Measurements from ENCODE around the gene TMEM126B.
"Not testable (repeated sequence)": the region's sequence is repeated elsewhere in the genome, so short reads cannot be mapped to it uniquely, and the experiment has no call there.

The TMEM126B gene

DNA sequence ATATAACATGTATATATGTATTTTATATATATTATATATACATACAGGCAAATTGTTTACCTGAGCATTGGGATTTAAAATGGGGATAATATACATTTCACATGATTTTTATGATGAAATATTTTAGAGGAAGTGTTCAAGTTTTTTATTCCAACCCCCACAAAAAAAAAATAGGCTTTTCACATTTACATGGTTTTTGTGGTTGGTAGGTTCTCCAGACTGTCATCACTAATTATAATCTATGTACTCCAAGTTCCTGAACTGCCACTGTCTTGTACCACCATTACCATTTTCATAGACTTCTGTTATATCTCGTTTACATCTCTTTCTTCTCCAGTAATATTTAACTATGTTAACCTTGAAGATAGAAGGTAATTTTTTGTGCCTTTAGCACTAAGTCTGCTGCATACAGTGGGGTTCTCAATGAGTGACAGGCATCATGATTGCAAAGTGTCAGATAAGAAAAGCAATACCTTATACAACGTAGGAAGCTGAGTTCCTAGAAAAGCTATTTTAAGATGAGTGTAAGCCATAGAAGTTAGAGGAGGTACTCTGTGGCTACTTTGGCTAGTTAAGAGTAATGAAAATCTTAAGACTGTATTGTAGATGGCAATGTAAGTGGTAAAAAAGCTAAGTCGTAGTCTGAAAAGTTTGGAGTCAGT, 24.5 kb downstream of the TMEM126B start:
- Histone ChIP-seq H3K4me3 (replicated peaks; ENCODE audit: low read depth, low read length) (no peak overlapping the region), H3K27me3 (replicated peaks; ENCODE audit: control insufficient read depth, insufficient read depth, low read length) (no peaks in the 10 kb centered on the region), H3K36me3 (ENCODE audit: control insufficient read depth, insufficient read depth, low read length) (peaks cover 3% of the 10 kb centered on the region)
- TF ChIP-seq, protein P1, sequence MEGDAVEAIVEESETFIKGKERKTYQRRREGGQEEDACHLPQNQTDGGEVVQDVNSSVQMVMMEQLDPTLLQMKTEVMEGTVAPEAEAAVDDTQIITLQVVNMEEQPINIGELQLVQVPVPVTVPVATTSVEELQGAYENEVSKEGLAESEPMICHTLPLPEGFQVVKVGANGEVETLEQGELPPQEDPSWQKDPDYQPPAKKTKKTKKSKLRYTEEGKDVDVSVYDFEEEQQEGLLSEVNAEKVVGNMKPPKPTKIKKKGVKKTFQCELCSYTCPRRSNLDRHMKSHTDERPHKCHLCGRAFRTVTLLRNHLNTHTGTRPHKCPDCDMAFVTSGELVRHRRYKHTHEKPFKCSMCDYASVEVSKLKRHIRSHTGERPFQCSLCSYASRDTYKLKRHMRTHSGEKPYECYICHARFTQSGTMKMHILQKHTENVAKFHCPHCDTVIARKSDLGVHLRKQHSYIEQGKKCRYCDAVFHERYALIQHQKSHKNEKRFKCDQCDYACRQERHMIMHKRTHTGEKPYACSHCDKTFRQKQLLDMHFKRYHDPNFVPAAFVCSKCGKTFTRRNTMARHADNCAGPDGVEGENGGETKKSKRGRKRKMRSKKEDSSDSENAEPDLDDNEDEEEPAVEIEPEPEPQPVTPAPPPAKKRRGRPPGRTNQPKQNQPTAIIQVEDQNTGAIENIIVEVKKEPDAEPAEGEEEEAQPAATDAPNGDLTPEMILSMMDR (IDR thresholded peaks at IDR 0.05; ENCODE audit: insufficient read depth, low read length, poor library complexity, severe bottlenecking), result no peak
- no peak for DNase-seq (ENCODE audit: extremely low read depth, insufficient read length)

DNA sequence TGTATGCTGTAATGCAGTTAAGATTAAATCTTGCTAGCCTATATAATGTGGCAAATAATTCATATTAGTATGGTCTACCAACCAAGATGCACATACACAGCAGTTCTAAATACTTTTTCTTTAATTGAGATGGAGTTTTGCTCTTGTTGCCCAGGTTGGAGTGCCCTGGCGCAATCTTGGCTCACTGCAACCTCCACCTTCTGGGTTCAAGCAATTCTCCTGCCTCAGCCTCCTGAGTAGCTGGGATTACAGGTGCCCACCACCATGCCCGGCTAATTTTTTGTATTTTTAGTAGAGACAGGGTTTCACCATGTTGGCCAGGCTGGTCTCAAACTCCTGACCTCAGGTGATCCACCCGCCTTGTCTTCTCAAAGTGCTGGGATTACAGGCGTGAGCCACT, 25.9 kb downstream of the TMEM126B start:
- not testable (repeated sequence) for H3K27me3 ChIP-seq (replicated peaks; ENCODE audit: control insufficient read depth, insufficient read depth, low read length); H3K4me3 ChIP-seq (replicated peaks; ENCODE audit: low read depth, low read length); DNase-seq (ENCODE audit: extremely low read depth, insufficient read length); H3K36me3 ChIP-seq (ENCODE audit: control insufficient read depth, insufficient read depth, low read length)

DNA sequence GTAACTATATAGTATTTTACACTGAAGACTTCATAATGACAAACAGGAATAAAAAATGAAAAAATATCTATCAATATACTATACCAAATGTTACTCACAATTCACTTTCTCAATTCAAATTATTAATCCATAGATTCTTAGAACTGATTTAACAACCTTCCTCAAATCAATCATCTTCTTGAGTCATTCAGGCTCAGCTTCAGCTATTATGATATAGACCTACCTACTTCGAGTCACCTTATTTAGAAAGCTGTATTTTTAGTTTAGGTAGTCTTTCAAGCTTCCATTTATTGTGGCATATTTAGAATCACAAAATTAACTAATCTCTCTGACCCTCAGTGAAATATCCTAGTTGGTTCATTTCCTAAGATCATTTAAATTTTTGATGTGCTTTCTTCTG, 28.4 kb downstream of the TMEM126B start:
- TF ChIP-seq, protein P1 (IDR thresholded peaks at IDR 0.05; ENCODE audit: insufficient read depth, low read length, poor library complexity, severe bottlenecking), result no peak

DNA sequence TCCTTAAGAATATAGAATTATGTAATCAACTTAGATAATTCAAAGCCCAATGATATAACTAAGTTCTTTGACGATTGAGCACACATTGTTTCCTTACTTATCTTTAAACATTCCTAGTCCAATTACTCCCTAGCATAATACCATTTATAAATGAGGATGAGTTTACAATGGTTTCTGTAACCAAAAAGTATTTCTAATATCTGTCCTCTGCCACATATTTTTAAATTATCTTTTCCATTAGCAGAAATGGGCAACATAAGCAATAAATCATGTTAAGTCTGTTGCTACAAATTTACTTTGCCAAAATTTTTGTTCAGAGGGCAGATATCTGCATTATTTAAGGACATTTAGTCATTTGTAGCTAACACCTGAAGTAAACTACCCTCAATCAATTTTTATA, 29.8 kb downstream of the TMEM126B start:
- Histone ChIP-seq H3K4me3 (replicated peaks; ENCODE audit: low read depth, low read length) (no peak overlapping the region), H3K36me3 (ENCODE audit: control insufficient read depth, insufficient read depth, low read length) (no peaks in the 10 kb centered on the region; the same call in 1 of the 2 replicates), H3K27me3 (replicated peaks; ENCODE audit: control insufficient read depth, insufficient read depth, low read length) (no peaks in the 10 kb centered on the region)
- DNase-seq (ENCODE audit: extremely low read depth, insufficient read length), result no peak
- TF ChIP-seq, protein P1 (IDR thresholded peaks at IDR 0.05; ENCODE audit: insufficient read depth, low read length, poor library complexity, severe bottlenecking), result no peak

More for the DNA sequence above, 28.4 kb downstream of the TMEM126B start:
- no peaks in the 10 kb centered on the region; the same call in none of the 2 replicates for H3K36me3 ChIP-seq (ENCODE audit: control insufficient read depth, insufficient read depth, low read length)
- H3K27me3 ChIP-seq (replicated peaks; ENCODE audit: control insufficient read depth, insufficient read depth, low read length), result no peaks in the 10 kb centered on the region
- no peak for DNase-seq (ENCODE audit: extremely low read depth, insufficient read length)
- no peak overlapping the region for H3K4me3 ChIP-seq (replicated peaks; ENCODE audit: low read depth, low read length)

DNA sequence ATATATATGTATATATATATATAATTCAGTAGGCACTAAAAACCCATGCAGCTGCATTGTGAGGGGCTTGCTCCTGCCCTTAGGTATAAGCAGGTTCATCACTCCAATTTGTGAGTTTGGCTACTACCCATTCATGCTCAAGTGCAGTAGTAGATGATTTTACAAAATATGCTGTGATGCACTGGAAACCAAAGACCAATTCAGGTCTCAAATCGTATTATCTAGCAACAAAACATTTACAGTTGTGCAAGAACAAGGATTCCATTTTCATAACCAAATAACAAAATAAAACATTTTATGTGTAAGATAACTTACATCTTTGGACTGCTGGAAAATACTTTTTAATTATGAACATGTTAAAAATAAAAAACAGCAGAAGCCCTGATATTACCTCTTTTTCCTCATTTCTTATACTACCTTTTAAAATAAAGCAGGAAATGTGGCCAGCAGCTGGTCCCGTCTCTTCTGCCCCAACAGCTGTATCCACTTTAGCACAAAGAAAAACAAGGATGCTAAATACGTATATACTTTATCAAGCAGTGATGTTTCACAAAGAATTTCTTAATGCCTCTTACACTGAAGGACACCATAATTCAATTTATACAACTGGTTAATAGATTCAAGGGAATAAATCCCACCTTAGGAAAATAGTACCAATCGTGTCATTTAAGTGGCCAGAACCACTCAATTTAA, 33.7 kb downstream of the TMEM126B start:
- TF ChIP-seq, protein P1 (IDR thresholded peaks at IDR 0.05; ENCODE audit: insufficient read depth, low read length, poor library complexity, severe bottlenecking), result no peak
- DNase-seq (ENCODE audit: extremely low read depth, insufficient read length), result no peak
- Histone ChIP-seq H3K36me3 (ENCODE audit: control insufficient read depth, insufficient read depth, low read length) (no peaks in the 10 kb centered on the region; the same call in none of the 2 replicates), H3K27me3 (replicated peaks; ENCODE audit: control insufficient read depth, insufficient read depth, low read length) (no peaks in the 10 kb centered on the region), H3K4me3 (replicated peaks; ENCODE audit: low read depth, low read length) (peak overlapping the region; percentile 86)

DNA sequence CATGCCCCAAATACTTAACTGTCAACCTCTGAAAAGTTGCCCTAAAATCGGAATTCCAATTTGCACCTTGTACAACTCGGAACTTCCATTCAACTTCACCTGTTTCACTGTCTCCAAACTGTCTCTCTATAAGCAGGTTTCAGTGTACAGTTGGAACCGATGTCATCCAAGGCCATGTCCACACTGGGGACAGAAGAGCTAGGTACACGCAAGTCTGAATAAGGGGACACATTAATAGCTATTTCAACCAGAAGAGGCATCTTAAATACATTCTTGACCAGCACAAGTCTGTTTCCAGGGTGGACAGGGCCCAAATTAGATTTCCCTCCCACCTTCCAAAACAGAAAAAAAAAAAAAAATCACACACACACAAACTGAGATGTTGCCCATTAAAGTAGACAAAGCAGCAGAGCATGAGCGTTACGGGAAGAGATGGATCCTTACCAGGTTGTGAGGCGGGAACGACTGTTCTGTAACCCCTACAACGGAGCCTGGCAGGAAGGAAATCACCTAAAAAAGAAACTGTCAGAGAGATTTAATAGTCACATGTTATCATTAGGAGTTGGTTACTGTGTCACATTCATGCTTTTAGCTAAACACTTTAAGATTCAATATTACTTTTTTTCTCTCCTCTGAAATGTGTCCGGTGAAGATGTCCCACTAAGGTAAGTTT, 34.8 kb downstream of the TMEM126B start:
- TF ChIP-seq, protein P1 (IDR thresholded peaks at IDR 0.05; ENCODE audit: insufficient read depth, low read length, poor library complexity, severe bottlenecking), result no peak
- peak overlapping the region; percentile 86 for H3K4me3 ChIP-seq (replicated peaks; ENCODE audit: low read depth, low read length)
- H3K36me3 ChIP-seq (ENCODE audit: control insufficient read depth, insufficient read depth, low read length), result no peaks in the 10 kb centered on the region; the same call in none of the 2 replicates
- no peaks in the 10 kb centered on the region for H3K27me3 ChIP-seq (replicated peaks; ENCODE audit: control insufficient read depth, insufficient read depth, low read length)
- no peak for DNase-seq (ENCODE audit: extremely low read depth, insufficient read length)

All from GM06990 (cell line).